ENCODE measurements around the gene DZIP3. TPM values are rescaled to one million over a fixed set of nuclear protein-coding genes. Genes with fewer than 3 reads are reported as not detected.

DZIP3 gene
- total and polyA plus RNA-seq, 3 donors from 2014 or later, result 42.0 to 62.8 (median 46.4) TPM

- Histone ChIP-seq H3K27me3 (no peaks in the 10 kb centered on the region), H3K27ac (no peak overlapping the region), H3K9me3 (no peaks in the 10 kb centered on the region), H3K36me3 (ENCODE audit: low read depth, missing control alignments) (no peaks in the 10 kb centered on the region), H3K4me1 (peaks cover 3% of the 10 kb centered on the region), H3K4me3 (no peak overlapping the region)
- intact Hi-C loops (cut with DNase I; ENCODE audit: low total_unique reads), result no loop called here
- no peak for DNase-seq
- 93 to 99% methylated on average over 2 of the region's 2 CpGs for WGBS, 2 donors
- no peak for TF ChIP-seq POLR2A (IDR thresholded peaks at IDR 0.05)
- TF ChIP-seq CTCF (IDR thresholded peaks at IDR 0.05), result no peak
Observed at GRCh38 chr3:108548886-108549285, 40.6 kb upstream of the DZIP3 start.

- Histone ChIP-seq H3K4me1 (peaks cover 6% of the 10 kb centered on the region), H3K36me3 (ENCODE audit: low read depth, missing control alignments) (no peaks in the 10 kb centered on the region), H3K4me3 (no peak overlapping the region), H3K27me3 (no peaks in the 10 kb centered on the region), H3K9me3 (no peaks in the 10 kb centered on the region), H3K27ac (no peak overlapping the region)
- TF ChIP-seq CTCF (IDR thresholded peaks at IDR 0.05) (peak; percentile 37 to 54 (median 38)), POLR2A (IDR thresholded peaks at IDR 0.05) (no peak)
- DNase-seq, result no peak
- intact Hi-C loops (cut with DNase I; ENCODE audit: low total_unique reads), result loop anchor here (5.0 kb wide), 1 partner anchor 60 kb away; no protein-coding TSS in a partner anchor
- 58 to 63% methylated on average over 4 of the region's 4 CpGs for WGBS, 2 donors
Observed at GRCh38 chr3:108552267-108553159, 37.0 kb upstream of the DZIP3 start.

GRCh38 chr3:108554229-108554628 lies 35.3 kb upstream of the DZIP3 start:
- no peak overlapping the region for H3K27ac ChIP-seq

GRCh38 chr3:108554913-108555571 lies 34.5 kb upstream of the DZIP3 start:
- H3K9me3 ChIP-seq, result no peaks in the 10 kb centered on the region
- no peaks in the 10 kb centered on the region for H3K27me3 ChIP-seq
- intact Hi-C loops (cut with DNase I; ENCODE audit: low total_unique reads), result loop anchor here (5.0 kb wide), 1 partner anchor 63 kb away; no protein-coding TSS in a partner anchor
- H3K4me3 ChIP-seq, result no peak overlapping the region
- DNase-seq, result no peak
- WGBS, 2 donors, result 63 to 66% methylated on average over 3 of the region's 3 CpGs
- H3K27ac ChIP-seq, result no peak overlapping the region
- TF ChIP-seq POLR2A (IDR thresholded peaks at IDR 0.05) (no peak), CTCF (IDR thresholded peaks at IDR 0.05) (no peak)
- H3K36me3 ChIP-seq (ENCODE audit: low read depth, missing control alignments), result no peaks in the 10 kb centered on the region
- peaks cover 6% of the 10 kb centered on the region for H3K4me1 ChIP-seq

More at GRCh38 chr3:108554229-108554628, 35.3 kb upstream of the DZIP3 start:
- intact Hi-C loops (cut with DNase I; ENCODE audit: low total_unique reads), result loop anchor here (5.0 kb wide), 1 partner anchor 62 kb away; no protein-coding TSS in a partner anchor
- H3K4me1 ChIP-seq, result peaks cover 6% of the 10 kb centered on the region
- no peaks in the 10 kb centered on the region for H3K36me3 ChIP-seq (ENCODE audit: low read depth, missing control alignments)
- H3K27me3 ChIP-seq, result no peaks in the 10 kb centered on the region
- no peaks in the 10 kb centered on the region for H3K9me3 ChIP-seq
- no peak overlapping the region for H3K4me3 ChIP-seq
- TF ChIP-seq POLR2A (IDR thresholded peaks at IDR 0.05) (no peak), CTCF (IDR thresholded peaks at IDR 0.05) (no peak)
- DNase-seq, result no peak

Measured in testis (tissue), 3 donors.